Motor neuron (in vitro differentiated cells): Measurements from ENCODE around the gene AGT. TPM values are rescaled to one million over a fixed set of nuclear protein-coding genes. Genes with fewer than 3 reads are reported as not detected.
A peak's percentile ranks its signal among the peaks of the same experiment; 100 is the strongest.

Experiments
- ATAC-seq, 8 experiments: fragments of 200-7000 bp; cut with Tn5 transposase; replicated peaks in 6 of 8; 2 replicates each; pipeline ENCODE4 v1.8.0; 2021; ENCODE audit warnings: mild to moderate bottlenecking in 8 of 8, moderate library complexity in 8 of 8
- H3K27ac ChIP-seq, 2 donors: fragments of 250-450 bp; sonication (Bioruptor Pico); 2 replicates each; pipeline ENCODE4 v1.9.0; 2021; ENCODE audit warnings: antibody characterized with exemption in 2 of 2, mild to moderate bottlenecking in 2 of 2, moderate library complexity in 1 of 2
- H3K4me1 ChIP-seq, 2 donors: fragments of 250-450 bp; sonication (Bioruptor Pico); replicated peaks in 1 of 2; 2 replicates each; pipeline ENCODE4 v1.6.1; 2021; ENCODE audit warnings: antibody characterized with exemption in 2 of 2, mild to moderate bottlenecking in 2 of 2, moderate library complexity in 1 of 2
- H3K4me3 ChIP-seq, 5 donors: fragments of 250-450 bp; sonication (Bioruptor Pico); 2 replicates each; pipeline ENCODE4 v1.9.0; 2021; ENCODE audit warnings: antibody characterized with exemption in 5 of 5, mild to moderate bottlenecking in 5 of 5, moderate library complexity in 4 of 5
- whole genome bisulfite sequencing, 10 experiments: fragments of 450-650 bp; shearing (Covaris generic); methylation state at CpG; one replicate each; pipeline ENCODE4 v1.0.0; 2022; 5-methylcytosine and 5-hydroxymethylcytosine counted together
- in situ Hi-C, 9 experiments: fragments of 400-800 bp; cut with MboI; loops; one replicate each; pipeline ENCODE4 v1.15.0; 2021; ENCODE audit warnings: low sequenced_read_pairs in 9 of 9, low pct_unique_long_range_greater_than_20kb in 2 of 9; ENCODE audit not compliant: unreplicated experiment in 9 of 9
- total RNA-seq, 8 experiments: library from RNA; unstranded; fragments of 300-600 nt; gene quantifications; 2 replicates each; pipeline versions ENCODE4 v1.2.3 to v1.2.4, GENCODE V29; 2022

AGT gene
- total RNA-seq, 8 experiments from 2014 or later: 0.25 to 520 (median 1.6) TPM

- Histone ChIP-seq H3K27ac (no peak overlapping the region), H3K4me1 (peaks cover 10 to 32% of the 10 kb centered on the region in 2 donors), H3K4me3 (no peak overlapping the region)
- ATAC-seq: no peak
- in situ Hi-C loops: no loop called here
- WGBS, 10 experiments: 38 to 100% (median 79%) methylated on average over 1 to 6 of the region's 6 CpGs
These were observed 37.2 kb upstream of the AGT start for GRCh38 chr1:230750986-230751625.

- Histone ChIP-seq H3K4me3 (no peak overlapping the region), H3K27ac (no peak overlapping the region), H3K4me1 (peaks cover 10 to 32% of the 10 kb centered on the region in 2 donors)
- WGBS, 10 experiments: 83 to 100% (median 100%) methylated on average over 1 to 5 of the region's 5 CpGs; no CpG with 5 or more reads in 6 of the 10 experiments
- in situ Hi-C loops: no loop called here
- peak in 2 of 8 experiments; percentile 17 for ATAC-seq
These were observed 36.7 kb upstream of the AGT start for GRCh38 chr1:230750576-230750975.

- in situ Hi-C loops: no loop called here
- H3K27ac ChIP-seq: no peak overlapping the region
- 20 to 96% (median 81%) methylated on average over 2 to 3 of the region's 3 CpGs; no CpG with 5 or more reads in 4 of the 10 experiments for WGBS, 10 experiments
These were observed 35.7 kb upstream of the AGT start for GRCh38 chr1:230749635-230750034.

GRCh38 chr1:230749150-230749549, 35.2 kb upstream of the AGT start:
- Histone ChIP-seq H3K27ac (no peak overlapping the region), H3K4me3 (no peak overlapping the region), H3K4me1 (peaks cover 25 to 41% of the 10 kb centered on the region in 2 donors)
- WGBS, 10 experiments: 52 to 93% (median 73%) methylated on average over 2 to 12 of the region's 12 CpGs
- in situ Hi-C loops: no loop called here
- no peak for ATAC-seq

More at GRCh38 chr1:230749635-230750034, 35.7 kb upstream of the AGT start:
- H3K4me3 ChIP-seq: no peak overlapping the region
- peaks cover 20 to 36% of the 10 kb centered on the region in 2 donors for H3K4me1 ChIP-seq
- ATAC-seq: no peak

GRCh38 chr1:230747890-230748800, 34.2 kb upstream of the AGT start:
- WGBS, 10 experiments: 10 to 100% (median 93%) methylated on average over 1 to 14 of the region's 16 CpGs; no CpG with 5 or more reads in 3 of the 10 experiments
- H3K4me3 ChIP-seq: no peak overlapping the region
- H3K4me1 ChIP-seq: peaks cover 27 to 46% of the 10 kb centered on the region in 2 donors
- H3K27ac ChIP-seq: no peak overlapping the region
- ATAC-seq: no peak
- in situ Hi-C loops: no loop called here

- ATAC-seq: peak in 3 of 8 experiments; percentile 17 to 36 (median 30)
- no peak within 1 kb of the TSS for H3K4me3 ChIP-seq
- H3K27ac ChIP-seq: no peak within 1 kb of the TSS
- 57 to 100% (median 83%) methylated on average over 1 to 9 of the region's 14 CpGs; no CpG with 5 or more reads in 1 of the 10 experiments for WGBS, 10 experiments
- H3K4me1 ChIP-seq: peaks cover 26 to 36% of the 10 kb centered on the region in 2 donors
- in situ Hi-C loops: no loop called here
These were observed 33.3 kb upstream of the AGT start, which contains the start of gene CAPN9 for GRCh38 chr1:230747127-230747730. Gene CAPN9 (plus strand): TSS chr1:230747388. CDS start chr1:230747497, 109 bp downstream.

GRCh38 chr1:230746617-230747016, 32.7 kb upstream of the AGT start:
- Histone ChIP-seq H3K4me3 (no peak overlapping the region), H3K4me1 (peaks cover 26 to 30% of the 10 kb centered on the region in 2 donors), H3K27ac (no peak overlapping the region)
- in situ Hi-C loops: no loop called here
- ATAC-seq: no peak
- WGBS, 10 experiments: 60 to 100% (median 90%) methylated on average over 2 to 3 of the region's 4 CpGs; no CpG with 5 or more reads in 2 of the 10 experiments

GRCh38 chr1:230745071-230745470, 31.1 kb upstream of the AGT start:
- H3K27ac ChIP-seq: no peak overlapping the region
- H3K4me3 ChIP-seq: no peak overlapping the region
- no peak for ATAC-seq
- 5 to 100% (median 63%) methylated on average over 1 to 3 of the region's 3 CpGs; no CpG with 5 or more reads in 3 of the 10 experiments for WGBS, 10 experiments
- peaks cover 23 to 26% of the 10 kb centered on the region in 2 donors for H3K4me1 ChIP-seq
- in situ Hi-C loops: no loop called here

GRCh38 chr1:230744382-230744781, 30.5 kb upstream of the AGT start:
- Histone ChIP-seq H3K4me1 (peaks cover 23 to 26% of the 10 kb centered on the region in 2 donors), H3K4me3 (no peak overlapping the region), H3K27ac (no peak overlapping the region)
- in situ Hi-C loops: no loop called here
- WGBS, 10 experiments: 0 to 80% (median 66%) methylated on average over 1 to 5 of the region's 5 CpGs; no CpG with 5 or more reads in 3 of the 10 experiments
- peak in 4 of 8 experiments; percentile 20 to 42 (median 31) for ATAC-seq

GRCh38 chr1:230743899-230744298, 30.0 kb upstream of the AGT start:
- peaks cover 23 to 26% of the 10 kb centered on the region in 2 donors for H3K4me1 ChIP-seq
- peak overlapping the region; percentile 23 to 77 for H3K27ac ChIP-seq
- in situ Hi-C loops: no loop called here
- ATAC-seq: peak in 5 of 8 experiments; percentile 32 to 74 (median 36)
- WGBS, 10 experiments: 69 to 90% (median 84%) methylated on average over 2 of the region's 2 CpGs; no CpG with 5 or more reads in 6 of the 10 experiments
- H3K4me3 ChIP-seq: no peak overlapping the region

- no peak overlapping the region for H3K4me3 ChIP-seq
- peak in 3 of 8 experiments; percentile 86 to 95 (median 93) for ATAC-seq
- no peak overlapping the region for H3K27ac ChIP-seq
- WGBS, 10 experiments: 57 to 94% (median 79%) methylated on average over 2 to 12 of the region's 12 CpGs; no CpG with 5 or more reads in 1 of the 10 experiments
- peaks cover 15 to 18% of the 10 kb centered on the region in 2 donors for H3K4me1 ChIP-seq
- in situ Hi-C loops: no loop called here
These were observed 25.8 kb upstream of the AGT start for GRCh38 chr1:230739564-230740290.

GRCh38 chr1:230737622-230738262, 23.8 kb upstream of the AGT start:
- Histone ChIP-seq H3K4me1 (no peaks in the 10 kb centered on the region), H3K4me3 (no peak overlapping the region), H3K27ac (no peak overlapping the region)
- ATAC-seq: no peak
- in situ Hi-C loops: no loop called here
- WGBS, 10 experiments: 29 to 94% (median 86%) methylated on average over 1 to 3 of the region's 3 CpGs; no CpG with 5 or more reads in 3 of the 10 experiments
